HepG2 (cell line): ENCODE measurements around the gene RFXAP. TPM values are rescaled to one million over a fixed set of nuclear protein-coding genes. Genes with fewer than 3 reads are reported as not detected.
A peak's percentile ranks its signal among the peaks of the same experiment; 100 is the strongest.

Experiments
- ATAC-seq: fragments of 200-7000 bp; cut with Tn5 transposase; 3 replicates; pipeline ENCODE4 v1.9.1; 2020; ENCODE audit warnings: mild to moderate bottlenecking, moderate library complexity
- BruUV-seq: library from RNA; stranded (reverse); fragments of 400-500 nt; replicated peaks from 2 replicates; lab custom pipeline; 2021; lab: Mats Ljungman, UMichigan
- CTCF ChIA-PET: fragments of 300-600 bp; formaldehyde crosslinking; extraction: SDS; loops from one replicate; lab custom pipeline; 2021; ENCODE audit warnings: low total read pairs, inconsistent platforms, low intra/inter-chr PET ratio; lab: Yijun Ruan, JAX
- POLR2A ChIA-PET: fragments of 350-600 bp; sonication (Branson Sonifier 250); formaldehyde crosslinking; loops from one replicate; lab custom pipeline; 2020; ENCODE audit warnings: antibody characterized with exemption, inconsistent platforms; lab: Yijun Ruan, JAX
- DNase-seq: peaks from one replicate; pipeline ENCODE4 v3.0.0-alpha.2; 2015; ENCODE audit warnings: low spot score
- FAIRE-seq: peaks from 3 replicates; lab custom pipeline; 2011; peaks lifted over from hg19 to GRCh38; lab: Jason Lieb, UNC
- H2AFZ ChIP-seq: one replicate; pipeline ENCODE4 v1.6.1; 2011; ENCODE audit warnings: low read length, inconsistent platforms
- H3K27ac ChIP-seq: fragments of 300-600 bp; 3 replicates; pipeline ENCODE4 v1.8.0; 2011; ENCODE audit warnings: mixed run types, mild to moderate bottlenecking, mixed read lengths, low read length, inconsistent platforms; ENCODE audit not compliant: insufficient read depth; ENCODE audit errors: extremely low read length
- H3K27me3 ChIP-seq, 2 experiments: fragments of 200-600 bp in 1 of 2; 2 replicates in 1 of 2; 3 replicates in 1 of 2; pipeline versions ENCODE4 v1.6.0 to v1.8.0; 2011; ENCODE audit warnings: low read length in 2 of 2, mild to moderate bottlenecking in 2 of 2, moderate library complexity in 2 of 2, inconsistent platforms in 1 of 2; ENCODE audit not compliant: insufficient read depth in 2 of 2, control insufficient read depth in 1 of 2
- H3K36me3 ChIP-seq, 2 experiments: fragments of 200-600 bp in 1 of 2; replicated peaks in 1 of 2; 2 replicates in 1 of 2; 3 replicates in 1 of 2; pipeline versions ENCODE4 v1.5.1 to v1.8.0; 2011; ENCODE audit warnings: low read length in 2 of 2, inconsistent platforms in 1 of 2; ENCODE audit not compliant: insufficient read depth in 2 of 2, control insufficient read depth in 1 of 2
- H3K4me1 ChIP-seq: 2 replicates; pipeline ENCODE4 v1.5.1; 2012; ENCODE audit warnings: low read length, inconsistent platforms; ENCODE audit not compliant: insufficient read depth
- H3K4me2 ChIP-seq: 2 replicates; pipeline ENCODE4 v1.6.0; 2011; ENCODE audit warnings: low read depth, low read length, inconsistent platforms
- H3K4me3 ChIP-seq, 3 experiments: fragments of 200-600 bp in 1 of 3; sonication (generic), shearing (Covaris generic) in 1 of 3; replicated peaks in 1 of 3; 2 replicates each; pipeline ENCODE4 v1.5.1; 2011 to 2016; ENCODE audit warnings: low read length in 3 of 3, inconsistent platforms in 2 of 3, low read depth in 2 of 3, mild to moderate bottlenecking in 2 of 3, control low read depth in 1 of 3, mixed read lengths in 1 of 3; ENCODE audit not compliant: insufficient read depth in 1 of 3
- H3K79me2 ChIP-seq: one replicate; pipeline ENCODE4 v1.6.1; 2011; ENCODE audit warnings: low read length, inconsistent platforms; ENCODE audit not compliant: insufficient read depth
- H3K9ac ChIP-seq: 2 replicates; pipeline ENCODE4 v1.6.0; 2011; ENCODE audit warnings: mild to moderate bottlenecking, low read depth, low read length, inconsistent platforms; ENCODE audit not compliant: insufficient read depth
- H3K9me3 ChIP-seq: 2 replicates; pipeline ENCODE4 v1.5.1; 2012; ENCODE audit warnings: mild to moderate bottlenecking, low read length
- H4K20me1 ChIP-seq: 2 replicates; pipeline ENCODE4 v1.6.0; 2011; ENCODE audit warnings: inconsistent platforms, mild to moderate bottlenecking, low read length, moderate library complexity; ENCODE audit not compliant: insufficient read depth
- ATM ChIP-seq: fragments of 450-650 bp; IDR thresholded peaks from 2 replicates; pipeline ENCODE4 v1.7.1; 2017; ENCODE audit warnings: mild to moderate bottlenecking, borderline replicate concordance
- GRHL1 ChIP-seq: sonication (generic); formaldehyde crosslinking; conservative IDR thresholded peaks from 2 replicates; pipeline ENCODE4 v1.8.0; 2022; ENCODE audit warnings: missing genetic modification reagents
- HMG20A ChIP-seq: IDR thresholded peaks from 2 replicates; pipeline ENCODE4 v1.6.1; 2016; ENCODE audit warnings: borderline replicate concordance
- ZFYVE20 ChIP-seq: sonication (generic); formaldehyde crosslinking; IDR thresholded peaks from 2 replicates; pipeline ENCODE4 v1.8.0; 2023; ENCODE audit warnings: low read depth, mild to moderate bottlenecking, moderate library complexity, missing genetic modification reagents, borderline replicate concordance
- ZNF160 ChIP-seq: sonication (generic); formaldehyde crosslinking; IDR thresholded peaks from 2 replicates; pipeline ENCODE4 v1.8.0; 2022; ENCODE audit warnings: mild to moderate bottlenecking, inconsistent platforms, missing genetic modification reagents
- ZNF562 ChIP-seq: sonication (generic); formaldehyde crosslinking; IDR thresholded peaks from 2 replicates; pipeline ENCODE4 v1.8.0; 2022; ENCODE audit warnings: missing genetic modification reagents, borderline replicate concordance
- ZNF652 ChIP-seq: IDR thresholded peaks from 2 replicates; pipeline ENCODE4 v1.6.1; 2016; ENCODE audit warnings: low read depth, borderline replicate concordance
- ZNF841 ChIP-seq: sonication (generic); formaldehyde crosslinking; IDR thresholded peaks from 2 replicates; pipeline ENCODE4 v1.8.1; 2023; ENCODE audit warnings: missing genetic modification reagents, borderline replicate concordance
- in situ Hi-C: cut with HindIII; loops from 2 replicates; pipeline ENCODE4 v1.10.0; 2017; ENCODE audit warnings: low pct_unique_long_range_greater_than_20kb; ENCODE audit not compliant: extremely low pct_ligation_motif_present
- intact Hi-C: fragments of 100-400 bp; cut with micrococcal nuclease; formaldehyde crosslinking; loops from one replicate; pipeline ENCODE4 v1.10.0; 2022; ENCODE audit not compliant: unreplicated experiment
- polyA plus RNA-seq, 8 experiments: library from polyadenylated mRNA; depleted of rRNA in 3 of 8; stranded (reverse) in 7 of 8; unstranded in 1 of 8; fragments of >200 nt; fragmentation: Illumina TruSeq in 4 of 8; extraction: Trizol in 4 of 8; gene quantifications; 2 replicates each; pipeline versions ENCODE4 v1.2.1 to v1.2.3, GENCODE V29; 2011 to 2016; ENCODE audit warnings: low read depth in 4 of 8, missing spikeins in 1 of 8, mixed read lengths in 1 of 8; ENCODE audit not compliant: insufficient read depth in 1 of 8
- total RNA-seq, 5 experiments: library from RNA; depleted of rRNA; stranded (reverse); fragments of >200 nt; fragmentation: Illumina TruSeq; extraction: Trizol; gene quantifications; 2 replicates each; pipeline ENCODE4 v1.2.3, GENCODE V29; 2016; ENCODE audit warnings: low read depth in 1 of 5

Gene RFXAP
- total and polyA plus RNA-seq, 2 of the 13 experiments (the other 11 are each of a cell fraction or from before 2014, with no cell fraction given) = 1.8 to 7.9 TPM

GRCh38 chr13:36866232-36866631 lies 47.2 kb downstream of the RFXAP start:
- no peak for TF ChIP-seq HMG20A (CRISPR knock-in tag)
- TF ChIP-seq GRHL1 (CRISPR knock-in tag) = no peak
- TF ChIP-seq ZNF160 (CRISPR knock-in tag) = no peak
- no peak for TF ChIP-seq ZNF562
- TF ChIP-seq ATM = no peak
- TF ChIP-seq ZNF652 = peak; percentile 54; the same call in 1 of the 2 replicates
- TF ChIP-seq ZFYVE20 (CRISPR knock-in tag) = no peak
- TF ChIP-seq ZNF841 (CRISPR knock-in tag) = no peak
- FAIRE-seq = no peak
- DNase-seq = no peak
- BruUV-seq = no TSS peak
- Histone ChIP-seq H3K79me2 (no peaks in the 10 kb centered on the region), H3K4me2 (no peak overlapping the region), H4K20me1 (no peaks in the 10 kb centered on the region), H3K27me3 (no peaks in the 10 kb centered on the region), H3K4me3 (no peak overlapping the region), H3K9me3 (no peaks in the 10 kb centered on the region), H3K36me3 (peaks cover 6 to 46% of the 10 kb centered on the region in 2 experiments), H3K27ac (no peak overlapping the region), H3K9ac (no peak overlapping the region), H2AFZ (no peak overlapping the region), H3K4me1 (peaks cover 35% of the 10 kb centered on the region)
- ATAC-seq = no peak
- ChIA-PET POLR2A (no interaction called here), CTCF (no interaction called here)
- in situ Hi-C loops (no loop called here), intact Hi-C loops (no loop called here)
